ENCODE data around the gene OVCH2.

Gene OVCH2

DNA sequence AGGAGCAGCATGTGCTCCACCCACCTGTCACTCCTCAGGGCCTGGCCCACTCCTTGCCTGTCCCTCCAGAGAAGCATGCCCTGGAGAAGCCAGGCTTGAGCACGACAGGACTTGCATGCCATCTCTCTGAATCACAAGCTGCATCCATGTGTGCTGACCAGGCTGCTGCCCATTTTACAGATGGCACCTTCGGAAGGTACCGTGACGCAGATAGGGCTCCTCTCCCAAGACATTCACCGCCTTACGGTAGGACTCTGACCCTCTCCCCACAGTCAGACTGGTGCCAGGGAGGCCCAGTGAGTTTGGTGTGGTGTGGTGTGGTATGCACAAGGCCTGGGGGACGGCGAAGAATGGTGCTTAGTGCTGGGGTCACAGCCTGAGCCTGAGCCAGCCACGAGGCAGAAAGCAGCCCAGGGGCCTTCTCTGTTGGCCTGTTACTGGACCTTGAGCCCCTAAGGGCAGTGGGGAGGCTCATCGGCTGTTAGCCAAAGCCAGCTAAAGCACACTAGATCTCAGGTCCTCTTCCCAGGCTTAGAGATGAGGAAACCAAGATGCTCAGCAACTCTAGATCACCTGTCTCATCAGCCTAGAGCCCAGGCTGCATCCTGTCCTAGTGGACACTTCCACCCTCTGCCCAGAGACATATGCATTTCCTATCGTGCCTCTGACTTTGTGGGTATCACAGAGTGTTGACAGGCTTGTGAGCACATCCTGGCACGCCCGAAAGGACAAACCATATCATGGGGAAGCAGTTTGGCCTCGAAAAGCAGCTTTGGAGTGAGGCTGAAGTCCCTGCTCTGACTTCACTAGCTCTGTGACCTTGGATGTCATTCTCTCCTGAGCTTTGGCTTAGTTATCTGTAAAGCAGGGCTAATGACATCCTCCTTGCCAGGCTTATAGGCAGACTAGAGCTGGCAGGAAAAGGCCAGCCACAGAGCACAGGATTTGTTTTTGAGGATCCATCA, 50.7 kb downstream of the OVCH2 start:
- no peak overlapping the region for H3K27ac ChIP-seq (ENCODE audit: low read depth, low read length)
- H3K9me3 ChIP-seq (ENCODE audit: low read length) = no peaks in the 10 kb centered on the region
- no peaks in the 10 kb centered on the region for H3K4me1 ChIP-seq (ENCODE audit: insufficient read depth, low read length)
- no peaks in the 10 kb centered on the region for H3K27me3 ChIP-seq (ENCODE audit: control insufficient read depth in 1 of 2, insufficient read depth in 2 of 2, low read length in 2 of 2)
- peaks cover 31% of the 10 kb centered on the region for H3K36me3 ChIP-seq (ENCODE audit: insufficient read depth, low read length)
- H3K4me3 ChIP-seq (ENCODE audit: low read depth in 1 of 2, low read length in 2 of 2) = no peak overlapping the region
- H3K9ac ChIP-seq (ENCODE audit: low read length) = no peak overlapping the region

DNA sequence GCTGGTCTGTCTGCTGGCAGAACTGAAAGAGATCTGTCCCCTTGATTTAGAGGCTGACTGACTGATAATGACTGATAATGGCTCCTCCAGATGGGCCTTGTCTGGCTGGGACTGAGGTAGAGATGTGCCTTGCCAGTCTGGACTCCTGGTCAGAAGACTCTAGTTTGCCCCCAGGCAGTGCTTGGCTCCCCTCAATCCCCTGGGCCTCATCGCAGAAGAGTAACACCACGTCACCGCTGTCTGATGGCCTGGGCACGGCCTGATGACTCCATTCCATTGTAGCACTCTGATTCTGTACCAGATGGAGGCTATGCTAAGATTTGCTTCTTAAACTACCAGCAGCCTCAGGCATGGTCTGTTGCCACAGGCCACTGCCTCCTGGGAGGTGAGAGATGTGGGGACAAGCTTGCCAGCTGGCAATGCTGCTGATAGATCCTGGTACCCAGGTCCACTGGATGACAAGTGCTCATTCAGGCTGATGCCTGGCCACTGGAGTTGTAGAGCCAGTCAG, 52.0 kb downstream of the OVCH2 start:
- H3K4me1 ChIP-seq (ENCODE audit: insufficient read depth, low read length) = no peaks in the 10 kb centered on the region
- H3K27me3 ChIP-seq (ENCODE audit: control insufficient read depth in 1 of 2, insufficient read depth in 2 of 2, low read length in 2 of 2) = no peaks in the 10 kb centered on the region
- H3K9ac ChIP-seq (ENCODE audit: low read length) = no peak overlapping the region
- peaks cover 31% of the 10 kb centered on the region for H3K36me3 ChIP-seq (ENCODE audit: insufficient read depth, low read length)
- no peak overlapping the region for H3K27ac ChIP-seq (ENCODE audit: low read depth, low read length)
- no peaks in the 10 kb centered on the region for H3K9me3 ChIP-seq (ENCODE audit: low read length)
- H3K4me3 ChIP-seq (ENCODE audit: low read depth in 1 of 2, low read length in 2 of 2) = no peak overlapping the region

DNA sequence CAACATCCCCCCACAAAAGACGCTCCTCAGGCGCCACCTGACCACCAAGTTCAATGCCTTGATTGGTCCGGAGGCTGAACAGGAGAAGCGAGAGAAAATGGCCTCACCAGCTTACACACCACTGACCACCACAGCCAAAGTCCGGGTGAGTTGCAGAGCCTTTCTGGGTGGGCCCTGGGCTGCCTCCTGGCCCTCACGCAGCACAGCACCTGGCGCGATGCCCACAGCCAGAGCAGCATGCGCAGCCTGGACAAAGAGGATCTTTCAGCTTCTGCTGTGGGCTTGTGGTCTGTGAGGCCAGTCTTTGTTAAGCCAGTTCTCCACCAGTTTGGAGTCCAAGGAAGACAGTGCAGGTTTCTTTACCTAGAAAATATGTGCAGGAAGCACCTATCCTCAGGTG, 54.6 kb downstream of the OVCH2 start:
- Histone ChIP-seq H3K9ac (ENCODE audit: low read length) (no peak overlapping the region), H3K27me3 (ENCODE audit: control insufficient read depth in 1 of 2, insufficient read depth in 2 of 2, low read length in 2 of 2) (no peaks in the 10 kb centered on the region), H3K27ac (ENCODE audit: low read depth, low read length) (no peak overlapping the region), H3K4me1 (ENCODE audit: insufficient read depth, low read length) (no peaks in the 10 kb centered on the region), H3K36me3 (ENCODE audit: insufficient read depth, low read length) (peaks cover 31% of the 10 kb centered on the region), H3K4me3 (ENCODE audit: low read depth in 1 of 2, low read length in 2 of 2) (no peak overlapping the region), H3K9me3 (ENCODE audit: low read length) (no peaks in the 10 kb centered on the region)

DNA sequence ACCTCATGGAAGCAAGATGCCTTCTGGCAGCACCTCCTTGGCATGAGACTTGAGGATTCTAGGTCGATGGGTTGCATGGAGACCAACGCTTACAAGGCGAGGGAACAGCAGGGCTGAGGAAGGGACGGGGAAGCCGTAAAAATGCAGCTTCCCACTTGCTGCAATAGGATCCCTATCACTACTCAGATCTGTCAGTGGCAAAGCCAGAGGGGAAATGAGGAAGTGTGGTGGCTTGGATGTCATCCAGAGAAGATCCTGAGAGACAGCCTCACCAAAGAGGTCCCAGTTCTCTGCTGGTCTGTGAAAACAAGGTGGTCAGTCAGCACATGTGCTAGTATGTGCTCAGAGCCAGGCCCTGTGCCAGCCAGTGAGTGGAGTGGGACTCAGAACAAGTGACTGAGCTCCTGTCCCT, 55.1 kb downstream of the OVCH2 start:
- Histone ChIP-seq H3K9ac (ENCODE audit: low read length) (no peak overlapping the region), H3K9me3 (ENCODE audit: low read length) (no peaks in the 10 kb centered on the region), H3K27me3 (ENCODE audit: control insufficient read depth in 1 of 2, insufficient read depth in 2 of 2, low read length in 2 of 2) (no peaks in the 10 kb centered on the region), H3K36me3 (ENCODE audit: insufficient read depth, low read length) (peaks cover 31% of the 10 kb centered on the region), H3K27ac (ENCODE audit: low read depth, low read length) (no peak overlapping the region), H3K4me3 (ENCODE audit: low read depth in 1 of 2, low read length in 2 of 2) (no peak overlapping the region), H3K4me1 (ENCODE audit: insufficient read depth, low read length) (no peaks in the 10 kb centered on the region)

DNA sequence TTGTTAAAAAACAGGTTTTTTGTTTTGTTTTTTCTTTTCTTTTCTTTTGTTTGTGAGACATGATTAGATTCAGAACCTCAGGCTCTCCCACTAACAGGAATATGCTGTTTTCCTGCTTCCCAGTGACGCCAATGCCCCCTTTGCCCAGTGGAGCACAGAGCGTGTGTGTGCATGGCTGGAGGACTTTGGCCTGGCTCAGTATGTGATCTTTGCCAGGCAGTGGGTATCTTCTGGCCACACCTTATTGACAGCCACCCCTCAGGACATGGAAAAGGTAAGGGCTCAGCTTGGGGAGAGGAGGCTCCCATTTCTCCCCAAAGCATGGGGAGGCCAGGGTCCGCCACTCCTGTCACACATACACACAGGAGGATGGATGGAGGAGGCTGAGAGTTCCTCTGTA, 58.0 kb downstream of the OVCH2 start:
- H3K9ac ChIP-seq (ENCODE audit: low read length) = no peak overlapping the region
- no peaks in the 10 kb centered on the region for H3K9me3 ChIP-seq (ENCODE audit: low read length)
- H3K36me3 ChIP-seq (ENCODE audit: insufficient read depth, low read length) = peaks cover 18% of the 10 kb centered on the region
- no peaks in the 10 kb centered on the region for H3K4me1 ChIP-seq (ENCODE audit: insufficient read depth, low read length)
- no peak overlapping the region for H3K27ac ChIP-seq (ENCODE audit: low read depth, low read length)
- H3K27me3 ChIP-seq (ENCODE audit: control insufficient read depth in 1 of 2, insufficient read depth in 2 of 2, low read length in 2 of 2) = no peaks in the 10 kb centered on the region
- no peak overlapping the region for H3K4me3 ChIP-seq (ENCODE audit: low read depth in 1 of 2, low read length in 2 of 2)

DNA sequence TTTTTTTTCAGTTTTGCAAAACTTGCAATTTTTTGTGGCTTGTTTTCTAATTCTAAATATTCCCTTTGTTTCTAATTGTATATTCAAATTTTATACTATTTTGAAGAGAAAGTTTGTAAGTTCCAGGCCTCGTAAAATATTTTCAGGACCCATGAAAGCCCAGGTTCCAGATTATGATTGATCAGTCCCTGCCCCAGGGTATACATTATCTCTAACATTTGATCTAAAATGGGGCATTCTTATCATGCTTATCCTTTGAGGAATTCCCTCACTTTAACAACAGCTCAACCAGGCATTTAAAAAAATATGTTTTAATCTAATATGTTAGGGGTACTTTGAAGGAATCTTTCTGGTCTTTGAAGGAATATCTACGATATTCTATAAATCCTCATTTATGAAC, 59.4 kb downstream of the OVCH2 start:
- Histone ChIP-seq H3K4me1 (ENCODE audit: insufficient read depth, low read length) (no peaks in the 10 kb centered on the region), H3K9ac (ENCODE audit: low read length) (no peak overlapping the region), H3K9me3 (ENCODE audit: low read length) (no peaks in the 10 kb centered on the region), H3K27me3 (ENCODE audit: control insufficient read depth in 1 of 2, insufficient read depth in 2 of 2, low read length in 2 of 2) (no peaks in the 10 kb centered on the region), H3K4me3 (ENCODE audit: low read depth in 1 of 2, low read length in 2 of 2) (no peak overlapping the region), H3K36me3 (ENCODE audit: insufficient read depth, low read length) (peaks cover 7% of the 10 kb centered on the region), H3K27ac (ENCODE audit: low read depth, low read length) (no peak overlapping the region)

DNA sequence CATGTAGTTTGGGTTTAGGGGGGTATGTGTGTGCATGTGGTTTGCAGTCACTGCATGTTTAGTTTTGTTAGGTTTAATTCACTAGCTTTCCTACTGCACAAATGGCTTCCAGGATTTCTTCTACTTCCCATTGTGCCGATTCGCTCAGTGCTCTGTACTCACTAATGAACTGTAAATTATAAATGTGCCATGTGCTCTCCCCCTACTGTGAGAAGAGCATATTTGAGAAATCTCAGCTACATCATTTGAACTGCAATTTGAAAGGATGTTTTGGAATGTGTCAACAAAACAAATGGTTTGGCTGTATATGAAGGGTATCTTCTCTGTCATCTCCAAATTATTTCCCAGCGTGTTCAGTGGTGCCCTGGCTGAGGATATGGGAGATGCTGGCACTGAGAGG, 61.1 kb downstream of the OVCH2 start:
- Histone ChIP-seq H3K4me1 (ENCODE audit: insufficient read depth, low read length) (no peaks in the 10 kb centered on the region), H3K9ac (ENCODE audit: low read length) (no peak overlapping the region), H3K4me3 (ENCODE audit: low read depth in 1 of 2, low read length in 2 of 2) (no peak overlapping the region), H3K9me3 (ENCODE audit: low read length) (no peaks in the 10 kb centered on the region), H3K36me3 (ENCODE audit: insufficient read depth, low read length) (peaks cover 15% of the 10 kb centered on the region), H3K27me3 (ENCODE audit: control insufficient read depth in 1 of 2, insufficient read depth in 2 of 2, low read length in 2 of 2) (no peaks in the 10 kb centered on the region), H3K27ac (ENCODE audit: low read depth, low read length) (no peak overlapping the region)

DNA sequence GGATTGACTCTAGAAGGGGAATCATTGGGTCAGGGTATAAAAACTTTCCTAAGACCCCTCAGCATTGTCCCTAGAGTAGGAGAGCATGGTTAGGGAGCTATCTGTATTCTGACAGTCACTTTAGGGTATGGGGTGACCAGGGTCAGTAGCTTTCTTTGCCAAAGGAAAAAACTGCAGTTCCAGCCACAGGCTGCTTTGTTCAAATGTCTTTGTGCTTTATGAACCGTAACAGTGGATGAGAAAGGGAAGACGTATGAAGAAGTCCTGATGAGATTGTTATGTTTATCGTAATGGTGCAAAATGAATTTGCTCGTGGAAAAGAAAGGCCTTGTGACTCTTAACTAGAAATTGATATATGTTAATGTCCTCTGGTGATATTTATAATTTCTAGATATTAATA, 63.0 kb downstream of the OVCH2 start:
- Histone ChIP-seq H3K27me3 (ENCODE audit: control insufficient read depth in 1 of 2, insufficient read depth in 2 of 2, low read length in 2 of 2) (no peaks in the 10 kb centered on the region), H3K9ac (ENCODE audit: low read length) (no peak overlapping the region), H3K9me3 (ENCODE audit: low read length) (no peaks in the 10 kb centered on the region), H3K4me1 (ENCODE audit: insufficient read depth, low read length) (peaks cover 2% of the 10 kb centered on the region), H3K27ac (ENCODE audit: low read depth, low read length) (no peak overlapping the region), H3K4me3 (ENCODE audit: low read depth in 1 of 2, low read length in 2 of 2) (no peak overlapping the region), H3K36me3 (ENCODE audit: insufficient read depth, low read length) (peaks cover 15% of the 10 kb centered on the region)

DNA sequence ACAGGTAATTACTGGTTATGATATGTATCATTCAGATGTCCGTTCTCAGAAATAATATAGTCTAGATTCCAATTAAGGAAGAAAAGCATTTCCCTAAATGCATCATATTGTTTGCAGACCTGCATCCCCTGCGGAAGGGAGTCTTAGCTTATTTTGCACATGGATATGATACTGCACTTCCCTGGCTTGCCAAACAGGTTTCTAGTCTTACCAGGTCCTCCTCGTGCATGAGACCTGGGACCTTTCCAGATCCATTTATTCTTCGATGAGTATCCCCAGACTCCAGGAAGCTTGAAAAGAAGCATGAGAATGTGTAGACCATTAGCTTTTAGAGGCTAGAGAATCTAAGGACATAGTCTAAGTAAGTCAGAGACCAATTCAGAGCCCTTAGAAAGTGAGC, 63.5 kb downstream of the OVCH2 start:
- H3K4me3 ChIP-seq (ENCODE audit: low read depth in 1 of 2, low read length in 2 of 2) = no peak overlapping the region
- no peak overlapping the region for H3K9ac ChIP-seq (ENCODE audit: low read length)
- no peaks in the 10 kb centered on the region for H3K9me3 ChIP-seq (ENCODE audit: low read length)
- peaks cover 15% of the 10 kb centered on the region for H3K36me3 ChIP-seq (ENCODE audit: insufficient read depth, low read length)
- H3K27me3 ChIP-seq (ENCODE audit: control insufficient read depth in 1 of 2, insufficient read depth in 2 of 2, low read length in 2 of 2) = no peaks in the 10 kb centered on the region
- no peak overlapping the region for H3K27ac ChIP-seq (ENCODE audit: low read depth, low read length)
- H3K4me1 ChIP-seq (ENCODE audit: insufficient read depth, low read length) = peaks cover 4% of the 10 kb centered on the region

DNA sequence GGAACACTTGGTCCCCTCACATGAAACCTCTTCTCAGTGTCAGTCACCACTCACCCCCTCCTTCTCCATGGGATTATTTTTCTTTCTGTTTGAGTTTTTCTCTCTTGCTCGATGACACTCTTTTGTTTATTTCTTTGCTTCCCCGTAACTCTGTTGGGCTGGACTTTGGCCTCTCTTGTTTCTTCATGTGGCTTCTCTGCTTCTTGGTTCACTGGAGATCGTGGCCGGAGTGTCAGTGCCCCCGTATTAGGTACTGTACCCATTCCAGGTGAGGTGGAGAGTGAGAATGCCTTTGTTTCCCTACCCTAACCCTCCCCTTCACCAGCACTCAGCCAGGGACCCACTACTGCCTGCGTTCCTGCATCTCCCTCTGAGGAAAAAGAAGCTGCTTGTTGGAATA, 65.5 kb downstream of the OVCH2 start:
- Histone ChIP-seq H3K4me1 (ENCODE audit: insufficient read depth, low read length) (peaks cover 4% of the 10 kb centered on the region), H3K9ac (ENCODE audit: low read length) (no peak overlapping the region), H3K36me3 (ENCODE audit: insufficient read depth, low read length) (peaks cover 15% of the 10 kb centered on the region), H3K9me3 (ENCODE audit: low read length) (no peaks in the 10 kb centered on the region), H3K27ac (ENCODE audit: low read depth, low read length) (no peak overlapping the region), H3K27me3 (ENCODE audit: control insufficient read depth in 1 of 2, insufficient read depth in 2 of 2, low read length in 2 of 2) (no peaks in the 10 kb centered on the region), H3K4me3 (ENCODE audit: low read depth in 1 of 2, low read length in 2 of 2) (no peak overlapping the region)

DNA sequence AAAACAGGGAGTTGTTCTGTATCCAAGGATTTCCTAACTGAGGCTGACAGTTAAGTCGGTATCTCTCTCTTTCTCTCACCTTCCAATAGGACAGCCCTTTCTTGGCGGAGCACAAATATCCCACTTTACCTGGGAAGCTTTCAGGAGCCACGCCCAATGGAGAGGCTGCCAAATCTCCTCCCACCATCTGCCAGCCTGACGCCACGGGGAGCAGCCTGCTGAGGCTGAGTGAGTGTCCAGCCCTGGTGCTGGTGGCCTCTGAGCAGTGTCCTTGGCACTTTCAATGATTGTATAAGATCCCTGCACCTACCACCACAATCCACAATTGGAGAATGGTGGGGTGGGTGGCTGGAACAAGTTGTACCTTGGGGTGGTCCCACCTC, 66.6 kb downstream of the OVCH2 start:
- Histone ChIP-seq H3K9ac (ENCODE audit: low read length) (no peak overlapping the region), H3K36me3 (ENCODE audit: insufficient read depth, low read length) (peaks cover 15% of the 10 kb centered on the region), H3K9me3 (ENCODE audit: low read length) (no peaks in the 10 kb centered on the region), H3K27ac (ENCODE audit: low read depth, low read length) (no peak overlapping the region), H3K27me3 (ENCODE audit: control insufficient read depth in 1 of 2, insufficient read depth in 2 of 2, low read length in 2 of 2) (no peaks in the 10 kb centered on the region), H3K4me3 (ENCODE audit: low read depth in 1 of 2, low read length in 2 of 2) (no peak overlapping the region), H3K4me1 (ENCODE audit: insufficient read depth, low read length) (peaks cover 4% of the 10 kb centered on the region)

All from muscle layer of colon (tissue), 2 donors.